ENCODE data around the gene FOXO3. TPM values are rescaled to one million over a fixed set of nuclear protein-coding genes. Genes with fewer than 3 reads are reported as not detected.

The FOXO3 gene
- total RNA-seq, 1 donor from 2014 or later: 34.6 TPM

DNA sequence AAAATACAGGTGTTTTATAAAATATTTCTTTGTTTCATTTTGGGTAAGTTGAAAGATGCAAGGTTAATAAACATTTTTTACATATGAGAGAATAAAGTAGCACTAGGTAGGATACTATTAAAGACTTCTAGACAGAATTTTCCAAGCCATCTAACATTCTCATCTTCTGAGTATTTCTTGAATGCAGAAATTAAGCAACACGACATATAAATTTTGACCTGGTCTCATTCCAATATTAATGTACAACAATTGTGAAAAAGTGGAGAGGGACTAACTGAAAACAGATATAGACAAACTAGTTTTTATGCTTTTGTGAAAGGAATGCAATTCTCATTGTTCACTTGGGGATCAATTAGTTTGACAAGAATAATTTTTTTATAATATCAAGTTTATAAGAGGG is 11.5 kb upstream of the FOXO3 start:
- H3K27me3 Mint-ChIP-seq (ENCODE audit: unreplicated experiment): peaks cover 2% of the 10 kb centered on the region
- H3K9me3 Mint-ChIP-seq (ENCODE audit: unreplicated experiment): no peaks in the 10 kb centered on the region
- no peaks in the 10 kb centered on the region for H3K36me3 Mint-ChIP-seq (ENCODE audit: low read depth, unreplicated experiment)
- no peak for TF ChIP-seq CTCF (IDR thresholded peaks at IDR 0.05; ENCODE audit: unreplicated experiment)
- H3K27ac Mint-ChIP-seq (ENCODE audit: unreplicated experiment): no peak overlapping the region
- no peak for DNase-seq (ENCODE audit: low spot score)
- H3K4me1 Mint-ChIP-seq (ENCODE audit: unreplicated experiment): no peaks in the 10 kb centered on the region
- H3K4me3 Mint-ChIP-seq (ENCODE audit: unreplicated experiment): no peak overlapping the region

DNA sequence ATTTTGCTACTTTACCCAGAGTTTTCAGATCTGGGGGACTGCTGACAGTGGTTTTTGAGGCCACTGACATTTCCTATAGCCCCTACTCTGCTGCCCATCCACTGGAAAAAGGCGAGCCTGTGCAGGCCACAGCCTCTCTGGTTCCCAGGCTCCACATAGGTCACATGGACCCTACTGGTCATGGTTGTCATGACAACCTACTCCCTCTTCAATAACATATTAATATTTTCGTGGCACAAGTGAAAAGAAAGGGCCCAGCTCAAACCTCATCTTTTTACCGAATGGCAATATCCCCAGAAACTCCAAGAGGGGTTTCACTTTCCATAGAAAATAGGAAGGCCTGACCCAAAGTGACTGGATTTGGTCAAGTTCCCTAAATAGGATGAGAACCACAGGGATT is 11.0 kb upstream of the FOXO3 start:
- DNase-seq (ENCODE audit: low spot score): no peak
- Mint-ChIP-seq H3K4me3 (ENCODE audit: unreplicated experiment) (no peak overlapping the region), H3K27me3 (ENCODE audit: unreplicated experiment) (peaks cover 2% of the 10 kb centered on the region), H3K36me3 (ENCODE audit: low read depth, unreplicated experiment) (no peaks in the 10 kb centered on the region), H3K9me3 (ENCODE audit: unreplicated experiment) (no peaks in the 10 kb centered on the region), H3K4me1 (ENCODE audit: unreplicated experiment) (no peaks in the 10 kb centered on the region), H3K27ac (ENCODE audit: unreplicated experiment) (no peak overlapping the region)
- no peak for TF ChIP-seq CTCF (IDR thresholded peaks at IDR 0.05; ENCODE audit: unreplicated experiment)

- Mint-ChIP-seq H3K4me1 (ENCODE audit: unreplicated experiment) (no peaks in the 10 kb centered on the region), H3K27me3 (ENCODE audit: unreplicated experiment) (peaks cover 2% of the 10 kb centered on the region), H3K4me3 (ENCODE audit: unreplicated experiment) (no peak overlapping the region), H3K27ac (ENCODE audit: unreplicated experiment) (no peak overlapping the region), H3K9me3 (ENCODE audit: unreplicated experiment) (no peaks in the 10 kb centered on the region), H3K36me3 (ENCODE audit: low read depth, unreplicated experiment) (no peaks in the 10 kb centered on the region)
- no peak for TF ChIP-seq CTCF (IDR thresholded peaks at IDR 0.05; ENCODE audit: unreplicated experiment)
- no peak for DNase-seq (ENCODE audit: low spot score)
Observed at GRCh38 chr6:108550256-108550655, 10.5 kb upstream of the FOXO3 start.

GRCh38 chr6:108555399-108556052 is 5.2 kb upstream of the FOXO3 start:
- no peak for DNase-seq (ENCODE audit: low spot score)
- Mint-ChIP-seq H3K4me3 (ENCODE audit: unreplicated experiment) (no peak overlapping the region), H3K27me3 (ENCODE audit: unreplicated experiment) (peaks cover 5% of the 10 kb centered on the region), H3K27ac (ENCODE audit: unreplicated experiment) (no peak overlapping the region), H3K36me3 (ENCODE audit: low read depth, unreplicated experiment) (peaks cover 3% of the 10 kb centered on the region), H3K4me1 (ENCODE audit: unreplicated experiment) (peaks cover 5% of the 10 kb centered on the region), H3K9me3 (ENCODE audit: unreplicated experiment) (no peaks in the 10 kb centered on the region)
- no peak for TF ChIP-seq CTCF (IDR thresholded peaks at IDR 0.05; ENCODE audit: unreplicated experiment)

GRCh38 chr6:108556250-108556649 is 4.5 kb upstream of the FOXO3 start:
- H3K4me3 Mint-ChIP-seq (ENCODE audit: unreplicated experiment): no peak overlapping the region
- H3K27me3 Mint-ChIP-seq (ENCODE audit: unreplicated experiment): peaks cover 5% of the 10 kb centered on the region
- H3K36me3 Mint-ChIP-seq (ENCODE audit: low read depth, unreplicated experiment): peaks cover 3% of the 10 kb centered on the region
- no peaks in the 10 kb centered on the region for H3K9me3 Mint-ChIP-seq (ENCODE audit: unreplicated experiment)
- H3K4me1 Mint-ChIP-seq (ENCODE audit: unreplicated experiment): peaks cover 5% of the 10 kb centered on the region
- H3K27ac Mint-ChIP-seq (ENCODE audit: unreplicated experiment): no peak overlapping the region
- no peak for DNase-seq (ENCODE audit: low spot score)
- no peak for TF ChIP-seq CTCF (IDR thresholded peaks at IDR 0.05; ENCODE audit: unreplicated experiment)

Data from endothelial cell (in vitro differentiated cells).